Fibroblast of skin of right quadriceps (primary cell): ENCODE data around the gene FLT4.

ENCODE experiments used
- DNase-seq: peaks from one replicate; pipeline ENCODE4 v3.0.0-alpha.2; 2013

Gene FLT4

GRCh38 chr5:180640861-180641565 lies 8.4 kb downstream of the FLT4 start:
- DNase-seq, result no peak

GRCh38 chr5:180640611-180640860 lies 8.9 kb downstream of the FLT4 start:
- no peak for DNase-seq

GRCh38 chr5:180639741-180640610 lies 9.4 kb downstream of the FLT4 start:
- no peak for DNase-seq

GRCh38 chr5:180639287-180639686 lies 10.1 kb downstream of the FLT4 start:
- no peak for DNase-seq

GRCh38 chr5:180637962-180638680 lies 11.3 kb downstream of the FLT4 start:
- no peak for DNase-seq

- no peak for DNase-seq
Observed at GRCh38 chr5:180636403-180637075, 12.9 kb downstream of the FLT4 start.

GRCh38 chr5:180636016-180636402 lies 13.4 kb downstream of the FLT4 start:
- no peak for DNase-seq

- DNase-seq, result no peak
Observed at GRCh38 chr5:180633283-180634177, 15.9 kb downstream of the FLT4 start.

GRCh38 chr5:180632768-180633167 lies 16.6 kb downstream of the FLT4 start:
- no peak for DNase-seq

- no peak for DNase-seq
Observed at GRCh38 chr5:180631549-180632383, 17.6 kb downstream of the FLT4 start.

GRCh38 chr5:180630426-180630825 lies 19.0 kb downstream of the FLT4 start:
- no peak for DNase-seq

- DNase-seq, result no peak
Observed at GRCh38 chr5:180629831-180630382, 19.5 kb downstream of the FLT4 start.

- no peak for DNase-seq
Observed at GRCh38 chr5:180628827-180629750, 20.3 kb downstream of the FLT4 start.

- DNase-seq, result no peak
Observed at GRCh38 chr5:180628211-180628610, 21.2 kb downstream of the FLT4 start.

GRCh38 chr5:180627386-180628120 lies 21.8 kb downstream of the FLT4 start:
- DNase-seq, result no peak

- no peak for DNase-seq
Observed at GRCh38 chr5:180626661-180627385, 22.6 kb downstream of the FLT4 start.

GRCh38 chr5:180625791-180626660 lies 23.4 kb downstream of the FLT4 start:
- DNase-seq, result no peak
